ENCODE results near the gene DDX3X. TPM values are rescaled to one million over a fixed set of nuclear protein-coding genes. Genes with fewer than 3 reads are reported as not detected.

The DDX3X gene
- total RNA-seq, 2 experiments from 2014 or later, result 75.1 to 85.0 TPM

GRCh38 chrX:41338436-41338835 is 4.5 kb downstream of the DDX3X start:
- H3K9me2 ChIP-seq (ENCODE audit: insufficient read depth, low read length), result no peaks in the 10 kb centered on the region
- TF ChIP-seq EZH2phosphoT487 (IDR thresholded peaks at IDR 0.05; ENCODE audit: borderline replicate concordance, low read depth, low read length) (no peak), CTCF (conservative IDR thresholded peaks at IDR 0.05; ENCODE audit: low read length) (no peak)
- peak overlapping the region; percentile 100 for H3K4me3 ChIP-seq (ENCODE audit: low read depth, low read length, poor library complexity, severe bottlenecking)
- peak overlapping the region; percentile 97 for H3K4me2 ChIP-seq (ENCODE audit: low read length)
- no peaks in the 10 kb centered on the region for H3K9me3 ChIP-seq (ENCODE audit: low read length)
- POLR2A ChIA-PET, result interaction anchor here (0.9 kb wide), 1 partner anchor 107 kb away, joined by 4 read pairs; no protein-coding TSS in a partner anchor
- no peak overlapping the region for H3K27ac ChIP-seq (ENCODE audit: low read depth, low read length, poor library complexity, severe bottlenecking)
- peaks cover 24% of the 10 kb centered on the region for H3K4me1 ChIP-seq (ENCODE audit: insufficient read depth, low read length, poor library complexity, severe bottlenecking)
- H3K36me3 ChIP-seq (ENCODE audit: insufficient read depth, low read length), result peaks cover 91% of the 10 kb centered on the region
- no peak for DNase-seq (ENCODE audit: low spot score)
- BruUV-seq (replicated peaks), result TSS peak; percentile 16
- peaks cover 96% of the 10 kb centered on the region for H3K79me2 ChIP-seq (ENCODE audit: insufficient read depth, low read depth, low read length)
- CTCF ChIA-PET (ENCODE audit: unreplicated experiment), result no interaction called here
- intact Hi-C loops (cut with micrococcal nuclease; ENCODE audit: unreplicated experiment), result loop anchor here (10.0 kb wide), 1 partner anchor 604 kb away; the partner anchor contains the start of gene MED14
- H4K20me1 ChIP-seq (ENCODE audit: insufficient read depth, low read length), result peaks cover 56% of the 10 kb centered on the region
- H2AFZ ChIP-seq (ENCODE audit: low read length), result no peak overlapping the region

- Histone ChIP-seq H3K79me2 (ENCODE audit: insufficient read depth, low read depth, low read length) (peaks cover 96% of the 10 kb centered on the region), H3K9me2 (ENCODE audit: insufficient read depth, low read length) (no peaks in the 10 kb centered on the region), H4K20me1 (ENCODE audit: insufficient read depth, low read length) (peaks cover 57% of the 10 kb centered on the region), H3K9me3 (ENCODE audit: low read length) (no peaks in the 10 kb centered on the region), H3K36me3 (ENCODE audit: insufficient read depth, low read length) (peaks cover 97% of the 10 kb centered on the region), H3K27ac (ENCODE audit: low read depth, low read length, poor library complexity, severe bottlenecking) (no peak overlapping the region), H3K4me1 (ENCODE audit: insufficient read depth, low read length, poor library complexity, severe bottlenecking) (peaks cover 24% of the 10 kb centered on the region), H3K4me3 (ENCODE audit: low read depth, low read length, poor library complexity, severe bottlenecking) (peak overlapping the region; percentile 8), H2AFZ (ENCODE audit: low read length) (no peak overlapping the region), H3K4me2 (ENCODE audit: low read length) (0 out of 2 replicates have a peak overlapping the region, but pooled peaks have one; percentile 29)
- CTCF ChIA-PET (ENCODE audit: unreplicated experiment), result no interaction called here
- BruUV-seq (replicated peaks), result no TSS peak
- intact Hi-C loops (cut with micrococcal nuclease; ENCODE audit: unreplicated experiment), result loop anchor here (10.0 kb wide), 1 partner anchor 604 kb away; the partner anchor contains the start of gene MED14
- POLR2A ChIA-PET, result interaction anchor here (0.9 kb wide), 1 partner anchor 106 kb away, joined by 4 read pairs; no protein-coding TSS in a partner anchor
- TF ChIP-seq CTCF (conservative IDR thresholded peaks at IDR 0.05; ENCODE audit: low read length), result no peak
- no peak for TF ChIP-seq EZH2phosphoT487 (IDR thresholded peaks at IDR 0.05; ENCODE audit: borderline replicate concordance, low read depth, low read length)
- DNase-seq (ENCODE audit: low spot score), result no peak
Observed at GRCh38 chrX:41339148-41339547, 5.2 kb downstream of the DDX3X start.

- POLR2A ChIA-PET, result interaction anchor here (0.7 kb wide), 1 partner anchor 88 kb away, joined by 3 read pairs; no protein-coding TSS in a partner anchor
- Histone ChIP-seq H3K36me3 (ENCODE audit: insufficient read depth, low read length) (peaks cover 97% of the 10 kb centered on the region), H4K20me1 (ENCODE audit: insufficient read depth, low read length) (peaks cover 27% of the 10 kb centered on the region; the same call in 1 of the 2 replicates), H3K9me3 (ENCODE audit: low read length) (no peaks in the 10 kb centered on the region), H3K4me1 (ENCODE audit: insufficient read depth, low read length, poor library complexity, severe bottlenecking) (no peaks in the 10 kb centered on the region), H3K9me2 (ENCODE audit: insufficient read depth, low read length) (no peaks in the 10 kb centered on the region), H3K27ac (ENCODE audit: low read depth, low read length, poor library complexity, severe bottlenecking) (no peak overlapping the region), H3K4me3 (ENCODE audit: low read depth, low read length, poor library complexity, severe bottlenecking) (no peak overlapping the region), H3K4me2 (ENCODE audit: low read length) (no peak overlapping the region), H3K79me2 (ENCODE audit: insufficient read depth, low read depth, low read length) (peaks cover 47% of the 10 kb centered on the region), H2AFZ (ENCODE audit: low read length) (no peak overlapping the region)
- DNase-seq (ENCODE audit: low spot score), result no peak
- CTCF ChIA-PET (ENCODE audit: unreplicated experiment), result no interaction called here
- TF ChIP-seq EZH2phosphoT487 (IDR thresholded peaks at IDR 0.05; ENCODE audit: borderline replicate concordance, low read depth, low read length), result no peak
- TF ChIP-seq CTCF (conservative IDR thresholded peaks at IDR 0.05; ENCODE audit: low read length), result no peak
- intact Hi-C loops (cut with micrococcal nuclease; ENCODE audit: unreplicated experiment), result no loop called here
- BruUV-seq (replicated peaks), result no TSS peak
Observed at GRCh38 chrX:41344053-41344452, 10.1 kb downstream of the DDX3X start.

Measured in OCI-LY7 (cell line).